Measurements from ENCODE around the gene BPNT1.

- TF ChIP-seq CTCF (IDR thresholded peaks at IDR 0.05; ENCODE audit: low read depth, low read length, missing input control): peak; percentile 13
- peak in 1 of 2 donors; percentile 23 for TF ChIP-seq RAD21 (IDR thresholded peaks at IDR 0.05)
- TF ChIP-seq ZBTB33 (IDR thresholded peaks at IDR 0.05): no peak
- TF ChIP-seq MAX (IDR thresholded peaks at IDR 0.05): no peak
- no peak for TF ChIP-seq REST (IDR thresholded peaks at IDR 0.05)
- no peak for TF ChIP-seq TAF1 (conservative IDR thresholded peaks at IDR 0.05)
- no peak for TF ChIP-seq ATF3 (IDR thresholded peaks at IDR 0.05)
- no peak for TF ChIP-seq JUND (IDR thresholded peaks at IDR 0.05)
- no peak for TF ChIP-seq EGR1 (IDR thresholded peaks at IDR 0.05; ENCODE audit: low read depth in 2 of 2)
- TF ChIP-seq YY1 (IDR thresholded peaks at IDR 0.05): no peak
- TF ChIP-seq SP1 (IDR thresholded peaks at IDR 0.05): no peak
These were observed 34.3 kb upstream of the BPNT1 start for GRCh38 chr1:220123889-220124288.
